PFSK-1 (cell line): ENCODE measurements around the gene USH2A.

Experiments used
- FOXP2 ChIP-seq: optimal IDR thresholded peaks from 2 replicates; pipeline ENCODE3; 2011; ENCODE audit warnings: borderline replicate concordance, control low read depth, inconsistent platforms; ENCODE audit not compliant: insufficient read depth; ENCODE audit errors: extremely low read length, extremely low read depth
- POLR2AphosphoS5 ChIP-seq: IDR thresholded peaks from 2 replicates; pipeline ENCODE4 v1.6.1; 2012; ENCODE audit warnings: low read depth, mild to moderate bottlenecking, control low read depth, low read length, moderate library complexity
- REST ChIP-seq, 2 experiments: IDR thresholded peaks; 2 replicates each; pipeline versions ENCODE4 v1.6.1 to v1.8.0; 2011 to 2012; ENCODE audit warnings: low read depth in 2 of 2, low read length in 2 of 2, control low read depth in 1 of 2, inconsistent platforms in 1 of 2, mild to moderate bottlenecking in 1 of 2, moderate library complexity in 1 of 2; ENCODE audit not compliant: insufficient read depth in 1 of 2
- SIN3A ChIP-seq: IDR thresholded peaks from 2 replicates; pipeline ENCODE4 v1.6.1; 2012; ENCODE audit warnings: mild to moderate bottlenecking, low read length, moderate library complexity, borderline replicate concordance; ENCODE audit not compliant: insufficient read depth
- TAF1 ChIP-seq: IDR thresholded peaks from 2 replicates; pipeline ENCODE4 v1.6.1; 2012; ENCODE audit warnings: low read length, control low read depth, borderline replicate concordance; ENCODE audit not compliant: insufficient read depth

The USH2A gene

GRCh38 chr1:216046336-216046735 is 376.9 kb downstream of the USH2A start:
- TF ChIP-seq FOXP2 (no peak), SIN3A (no peak), TAF1 (no peak), POLR2AphosphoS5 (no peak), REST (IDR thresholded peaks at IDR 0.05; ENCODE audit: insufficient read depth in 1 of 2, low read depth in 2 of 2, low read length in 2 of 2) (no peak)

- TF ChIP-seq POLR2AphosphoS5 (no peak), SIN3A (no peak), FOXP2 (no peak), REST (IDR thresholded peaks at IDR 0.05; ENCODE audit: insufficient read depth in 1 of 2, low read depth in 2 of 2, low read length in 2 of 2) (no peak), TAF1 (no peak)
Measured at GRCh38 chr1:216045400-216045799, 377.8 kb downstream of the USH2A start.

DNA sequence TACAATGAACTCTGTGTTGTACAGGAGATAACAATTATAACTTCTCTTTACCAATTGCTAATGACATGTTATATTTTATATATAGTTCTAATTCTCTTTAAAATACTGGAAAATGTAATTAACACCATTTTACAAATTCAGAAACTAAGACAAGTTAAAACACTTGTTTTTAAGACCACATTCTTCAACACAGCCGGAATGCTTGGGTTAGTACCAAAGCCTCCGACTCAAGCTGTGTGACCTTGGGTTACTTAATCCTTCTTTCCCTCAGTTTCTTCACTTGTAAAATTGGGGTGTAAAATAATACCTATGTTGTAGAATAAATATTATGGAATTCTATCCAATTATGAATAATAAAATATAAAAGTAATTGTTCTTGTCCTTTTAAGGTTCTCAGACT is 378.7 kb downstream of the USH2A start:
- TF ChIP-seq POLR2AphosphoS5 (no peak), SIN3A (no peak)

GRCh38 chr1:216034506-216034905 is 388.7 kb downstream of the USH2A start:
- TF ChIP-seq FOXP2, result no peak
- no peak for TF ChIP-seq TAF1
- TF ChIP-seq POLR2AphosphoS5, result no peak
- no peak for TF ChIP-seq REST (IDR thresholded peaks at IDR 0.05; ENCODE audit: insufficient read depth in 1 of 2, low read depth in 2 of 2, low read length in 2 of 2)
- no peak for TF ChIP-seq SIN3A

GRCh38 chr1:216032961-216033614 is 390.2 kb downstream of the USH2A start:
- TF ChIP-seq FOXP2, result no peak
- TF ChIP-seq SIN3A, result no peak
- TF ChIP-seq TAF1, result no peak
- no peak for TF ChIP-seq POLR2AphosphoS5
- no peak for TF ChIP-seq REST (IDR thresholded peaks at IDR 0.05; ENCODE audit: insufficient read depth in 1 of 2, low read depth in 2 of 2, low read length in 2 of 2)
